Neural cell (in vitro differentiated cells): ENCODE measurements around the gene C10orf143.

ENCODE experiments used
- POLR2AphosphoS5 ChIP-seq: IDR thresholded peaks from 2 replicates; pipeline ENCODE4 v1.6.1; 2012
- TF ChIP-seq, protein P1 (sequence below): fragments of 450-650 bp; IDR thresholded peaks from 2 replicates; pipeline ENCODE4 v1.5.1; 2014; ENCODE audit warnings: antibody characterized with exemption, mild to moderate bottlenecking, moderate library complexity; ENCODE audit not compliant: poor library complexity, severe bottlenecking

DNA sequence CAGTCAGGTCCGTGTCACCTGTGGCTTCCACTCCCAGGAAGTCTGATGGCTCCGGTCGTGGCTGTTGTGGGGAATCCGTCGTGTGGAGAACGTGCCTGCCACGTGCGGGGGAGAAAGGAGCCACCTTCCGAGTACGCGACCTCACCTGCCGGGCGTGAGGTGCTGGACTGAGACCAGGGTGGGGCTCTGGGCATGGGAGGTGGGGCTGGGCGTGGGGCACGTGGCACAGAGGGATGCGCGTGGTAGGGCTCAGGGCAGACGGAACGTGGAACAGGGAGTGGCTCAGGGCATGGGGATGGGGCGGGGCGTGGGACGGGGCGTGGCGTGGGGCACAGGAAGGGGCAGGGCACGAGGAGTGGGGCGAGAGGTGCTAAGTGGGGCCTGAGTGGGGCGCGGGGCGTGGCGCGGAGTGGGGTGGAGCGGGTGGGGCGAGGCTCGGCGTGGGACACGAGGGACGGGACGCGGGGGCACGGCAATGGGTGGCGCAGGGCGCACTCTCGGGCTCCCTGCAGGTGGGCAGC lies 64.8 kb downstream of the C10orf143 start:
- TF ChIP-seq POLR2AphosphoS5: no peak
- TF ChIP-seq, protein P1, sequence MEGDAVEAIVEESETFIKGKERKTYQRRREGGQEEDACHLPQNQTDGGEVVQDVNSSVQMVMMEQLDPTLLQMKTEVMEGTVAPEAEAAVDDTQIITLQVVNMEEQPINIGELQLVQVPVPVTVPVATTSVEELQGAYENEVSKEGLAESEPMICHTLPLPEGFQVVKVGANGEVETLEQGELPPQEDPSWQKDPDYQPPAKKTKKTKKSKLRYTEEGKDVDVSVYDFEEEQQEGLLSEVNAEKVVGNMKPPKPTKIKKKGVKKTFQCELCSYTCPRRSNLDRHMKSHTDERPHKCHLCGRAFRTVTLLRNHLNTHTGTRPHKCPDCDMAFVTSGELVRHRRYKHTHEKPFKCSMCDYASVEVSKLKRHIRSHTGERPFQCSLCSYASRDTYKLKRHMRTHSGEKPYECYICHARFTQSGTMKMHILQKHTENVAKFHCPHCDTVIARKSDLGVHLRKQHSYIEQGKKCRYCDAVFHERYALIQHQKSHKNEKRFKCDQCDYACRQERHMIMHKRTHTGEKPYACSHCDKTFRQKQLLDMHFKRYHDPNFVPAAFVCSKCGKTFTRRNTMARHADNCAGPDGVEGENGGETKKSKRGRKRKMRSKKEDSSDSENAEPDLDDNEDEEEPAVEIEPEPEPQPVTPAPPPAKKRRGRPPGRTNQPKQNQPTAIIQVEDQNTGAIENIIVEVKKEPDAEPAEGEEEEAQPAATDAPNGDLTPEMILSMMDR: no peak
